IPS-18a (cell line): ENCODE measurements around the gene DERA.

Experiments
- H3K27ac ChIP-seq: one replicate; pipeline ENCODE4 v1.5.1; 2013; ENCODE audit warnings: low read length
- H3K27me3 ChIP-seq: one replicate; pipeline ENCODE4 v1.6.1; 2013; ENCODE audit warnings: mild to moderate bottlenecking, low read length; ENCODE audit not compliant: control insufficient read depth, insufficient read depth
- H3K36me3 ChIP-seq: one replicate; pipeline ENCODE4 v1.6.1; 2013; ENCODE audit warnings: low read depth, low read length; ENCODE audit not compliant: control insufficient read depth
- H3K4me1 ChIP-seq: one replicate; pipeline ENCODE4 v1.6.1; 2013; ENCODE audit warnings: low read depth, low read length; ENCODE audit not compliant: control insufficient read depth
- H3K4me3 ChIP-seq: one replicate; pipeline ENCODE4 v1.5.1; 2013; ENCODE audit warnings: low read length
- H3K9ac ChIP-seq: one replicate; pipeline ENCODE4 v1.6.1; 2013; ENCODE audit warnings: mild to moderate bottlenecking, low read length, moderate library complexity
- H3K9me3 ChIP-seq: one replicate; pipeline ENCODE4 v1.6.1; 2013; ENCODE audit warnings: low read depth, low read length; ENCODE audit not compliant: control insufficient read depth

The DERA gene

DNA sequence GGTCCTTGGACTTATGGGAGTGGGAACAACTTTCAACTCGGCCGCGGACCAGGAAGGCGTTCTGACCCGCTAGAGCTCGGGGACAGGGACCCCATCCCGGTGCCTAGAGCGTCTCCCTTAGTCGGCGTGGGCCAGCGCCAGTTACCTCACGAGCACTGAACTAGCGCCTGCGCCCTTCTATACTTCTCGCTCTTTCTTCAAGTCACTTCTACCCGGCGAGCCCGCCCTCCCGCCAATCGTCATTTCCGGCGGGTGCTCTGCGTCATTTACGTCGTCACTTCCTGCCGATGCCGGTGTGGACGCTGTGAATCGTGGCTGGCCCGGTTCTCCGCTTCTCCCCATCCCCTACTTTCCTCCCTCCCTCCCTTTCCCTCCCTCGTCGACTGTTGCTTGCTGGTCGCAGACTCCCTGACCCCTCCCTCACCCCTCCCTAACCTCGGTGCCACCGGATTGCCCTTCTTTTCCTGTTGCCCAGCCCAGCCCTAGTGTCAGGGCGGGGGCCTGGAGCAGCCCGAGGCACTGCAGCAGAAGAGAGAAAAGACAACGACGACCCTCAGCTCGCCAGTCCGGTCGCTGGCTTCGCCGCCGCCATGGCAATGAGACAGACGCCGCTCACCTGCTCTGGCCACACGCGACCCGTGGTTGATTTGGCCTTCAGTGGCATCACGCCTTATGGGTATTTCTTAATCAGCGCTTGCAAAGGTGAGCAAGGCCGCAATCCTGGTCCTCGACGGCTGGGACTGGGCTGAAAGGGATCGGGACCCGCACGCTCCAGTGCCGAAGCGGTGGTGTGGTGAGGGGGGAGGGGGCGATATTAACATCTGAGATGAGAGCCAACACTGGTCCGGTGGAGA, 28.8 kb upstream of the DERA start, which contains the start of gene STRAP:
Gene STRAP, plus strand, starts transcription at position 270 of the 854 bp plus-strand sequence. Its CDS starts 321 bp downstream, at position 591.
- Histone ChIP-seq H3K9me3 (no peaks in the 10 kb centered on the region), H3K27me3 (no peaks in the 10 kb centered on the region), H3K9ac (peak within 1 kb of the TSS; percentile 97), H3K4me3 (peak within 1 kb of the TSS; percentile 90), H3K4me1 (peaks cover 9% of the 10 kb centered on the region), H3K27ac (peak within 1 kb of the TSS; percentile 96), H3K36me3 (peaks cover 25% of the 10 kb centered on the region)

DNA sequence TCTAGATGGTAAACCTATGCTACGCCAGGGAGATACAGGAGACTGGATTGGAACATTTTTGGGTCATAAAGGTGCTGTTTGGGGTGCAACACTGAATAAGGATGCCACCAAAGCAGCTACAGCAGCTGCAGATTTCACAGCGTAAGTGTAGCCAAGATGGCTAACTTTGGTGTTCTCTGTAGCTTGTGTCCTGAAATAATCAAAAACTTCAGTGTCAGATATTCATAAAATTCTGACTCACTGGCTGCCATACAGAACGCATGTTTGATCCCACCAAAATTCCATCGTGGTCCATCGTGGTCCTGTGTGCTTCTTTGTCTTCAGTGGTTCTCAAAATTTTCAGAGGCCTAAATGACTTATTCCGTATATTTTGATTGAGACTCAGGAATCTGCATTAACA, 27.6 kb upstream of the DERA start:
- Histone ChIP-seq H3K9ac (peak overlapping the region; percentile 97), H3K9me3 (no peaks in the 10 kb centered on the region), H3K27ac (no peak overlapping the region), H3K4me3 (peak overlapping the region; percentile 90), H3K36me3 (peaks cover 28% of the 10 kb centered on the region), H3K4me1 (peaks cover 9% of the 10 kb centered on the region), H3K27me3 (no peaks in the 10 kb centered on the region)

DNA sequence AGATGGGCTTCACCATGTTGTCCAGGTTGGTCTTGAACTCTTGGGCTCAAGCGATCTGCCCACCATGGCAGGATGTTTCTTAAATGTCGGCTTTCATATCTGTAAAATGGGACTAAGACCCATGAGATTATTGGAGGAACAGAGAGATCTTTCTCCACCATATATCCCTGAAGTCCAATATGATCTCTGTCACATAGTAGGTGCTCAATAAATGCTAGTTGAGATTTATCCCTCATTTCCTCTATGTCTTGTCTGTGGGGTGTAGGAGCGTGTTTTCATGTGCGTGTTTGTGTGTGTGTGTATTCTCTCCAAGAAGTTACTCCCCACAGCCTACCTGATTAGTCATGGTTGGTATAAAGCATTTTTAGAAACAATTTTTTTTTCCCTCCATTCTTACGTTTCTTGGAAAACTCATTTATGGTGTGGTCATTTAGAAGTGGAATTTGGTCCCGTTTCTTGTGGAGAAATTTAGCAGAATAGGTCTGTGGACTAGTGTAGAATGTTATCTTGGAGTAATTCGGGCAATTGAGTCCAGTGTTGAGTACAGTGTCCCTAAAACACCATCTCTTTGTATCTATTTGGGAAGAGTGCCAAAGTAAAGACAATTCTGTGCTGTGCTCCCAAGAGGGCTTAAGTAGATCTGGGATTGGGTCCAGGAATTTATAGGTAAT, 24.6 kb upstream of the DERA start:
- H3K36me3 ChIP-seq = peaks cover 44% of the 10 kb centered on the region
- no peaks in the 10 kb centered on the region for H3K9me3 ChIP-seq
- H3K4me1 ChIP-seq = peaks cover 9% of the 10 kb centered on the region
- no peak overlapping the region for H3K4me3 ChIP-seq
- no peaks in the 10 kb centered on the region for H3K27me3 ChIP-seq
- no peak overlapping the region for H3K9ac ChIP-seq
- no peak overlapping the region for H3K27ac ChIP-seq

DNA sequence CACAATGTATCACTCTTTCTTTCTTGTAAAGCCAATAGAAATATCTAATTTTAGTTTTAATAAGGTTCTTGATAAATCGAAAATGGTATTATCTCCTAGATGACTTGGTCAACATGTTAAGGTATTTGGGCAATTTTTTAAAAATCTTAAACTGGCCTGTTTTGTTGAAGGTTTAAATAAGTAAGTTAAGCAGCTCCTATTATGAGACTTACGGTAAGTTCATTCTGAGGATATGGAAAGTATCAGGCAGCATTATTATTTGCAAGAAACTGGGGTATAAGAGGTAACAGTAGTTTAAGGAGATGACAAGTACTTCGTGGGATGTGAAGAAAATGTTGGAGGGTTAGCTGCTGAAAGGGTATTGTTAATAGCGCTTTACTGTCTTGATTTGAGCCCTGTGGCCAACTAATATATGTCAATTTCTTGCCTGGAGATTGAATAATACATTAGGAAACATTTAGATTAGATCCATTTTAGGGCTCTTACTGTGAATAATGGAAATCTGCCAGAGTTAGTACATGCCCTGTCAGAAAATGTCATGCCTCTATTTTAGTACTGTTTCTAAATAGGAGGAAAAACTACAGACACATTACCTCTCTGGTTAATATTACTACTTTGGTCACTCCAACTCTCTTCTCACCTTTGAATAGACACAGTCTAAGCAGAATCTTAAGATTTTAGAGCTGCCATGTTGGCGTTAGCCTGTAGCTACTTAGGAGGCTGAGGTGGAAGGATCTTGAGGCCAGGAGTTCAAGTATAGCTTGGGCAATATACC, 23.9 kb upstream of the DERA start:
- Histone ChIP-seq H3K27ac (no peak overlapping the region), H3K4me3 (no peak overlapping the region), H3K4me1 (peaks cover 9% of the 10 kb centered on the region), H3K9me3 (no peaks in the 10 kb centered on the region), H3K27me3 (no peaks in the 10 kb centered on the region), H3K9ac (no peak overlapping the region), H3K36me3 (peaks cover 50% of the 10 kb centered on the region)

DNA sequence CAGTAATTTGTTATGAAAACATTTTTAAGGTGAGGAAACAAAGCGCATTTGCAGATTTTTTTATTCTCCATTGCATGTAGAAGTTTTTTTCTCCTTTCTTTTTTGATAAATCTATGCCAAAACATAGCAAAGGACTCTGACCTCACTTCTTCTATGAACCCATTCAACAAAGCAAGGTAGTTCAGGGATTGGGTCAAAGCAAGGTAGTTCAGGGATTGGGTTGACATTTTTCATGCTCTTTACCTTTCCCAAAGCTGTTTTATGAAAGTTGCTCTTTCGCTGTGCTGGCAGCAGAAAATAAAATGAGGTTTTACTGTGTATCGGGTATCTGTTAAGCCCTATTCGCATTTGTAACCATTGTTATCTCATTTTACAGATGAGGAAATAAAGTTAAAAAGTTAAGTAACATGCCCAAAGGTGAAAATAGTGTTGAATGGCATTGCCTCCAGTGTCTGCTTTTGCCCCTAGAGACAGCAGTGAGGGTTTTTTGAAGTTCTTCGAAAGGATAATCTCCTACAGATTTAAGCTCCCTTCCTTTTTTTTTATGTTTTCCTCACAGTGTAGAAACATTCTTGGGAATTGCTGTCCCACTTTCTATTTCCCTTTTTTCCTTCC, 18.4 kb upstream of the DERA start:
- Histone ChIP-seq H3K4me1 (no peaks in the 10 kb centered on the region), H3K9me3 (no peaks in the 10 kb centered on the region), H3K9ac (no peak overlapping the region), H3K36me3 (peaks cover 65% of the 10 kb centered on the region), H3K4me3 (no peak overlapping the region), H3K27ac (no peak overlapping the region), H3K27me3 (no peaks in the 10 kb centered on the region)

DNA sequence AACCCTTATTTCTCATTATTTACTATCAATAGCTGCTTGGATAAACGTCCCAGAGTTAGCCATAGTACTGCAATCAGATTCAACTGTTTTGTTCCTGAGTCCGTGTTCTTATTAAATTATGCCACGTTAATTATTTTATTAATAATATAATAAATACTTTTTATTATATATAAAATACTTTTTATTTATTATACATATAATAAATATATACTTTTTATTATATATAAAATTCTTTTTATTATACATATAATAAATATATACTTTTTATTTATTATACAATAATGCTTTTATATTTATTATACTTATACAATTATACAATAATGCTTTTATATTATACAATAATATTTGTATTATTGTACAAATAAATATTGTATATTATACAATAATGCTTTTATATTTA, 17.9 kb upstream of the DERA start:
- H3K27me3 ChIP-seq = no peaks in the 10 kb centered on the region
- peaks cover 69% of the 10 kb centered on the region for H3K36me3 ChIP-seq
- H3K4me1 ChIP-seq = no peaks in the 10 kb centered on the region
- H3K4me3 ChIP-seq = no peak overlapping the region
- H3K9ac ChIP-seq = no peak overlapping the region
- H3K27ac ChIP-seq = no peak overlapping the region
- H3K9me3 ChIP-seq = no peaks in the 10 kb centered on the region

DNA sequence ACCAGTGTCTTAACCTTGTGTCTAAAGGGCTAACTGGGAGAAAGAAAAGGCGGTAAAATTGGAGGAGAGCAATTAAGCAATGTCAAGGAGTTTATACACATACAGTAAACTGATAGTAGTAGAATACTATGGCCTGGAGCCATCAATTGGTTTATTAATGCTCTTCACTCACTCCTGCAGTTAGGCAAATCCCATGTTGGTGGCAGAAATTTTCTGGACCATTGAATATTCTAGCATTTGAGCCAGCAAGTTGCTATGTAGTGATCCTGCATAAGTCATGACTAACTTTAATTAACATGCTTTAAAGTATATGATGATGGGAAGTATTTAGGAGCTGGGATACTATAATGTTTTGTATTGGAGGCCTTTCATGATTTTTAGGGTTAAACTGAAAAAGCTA, 14.3 kb upstream of the DERA start:
- H3K36me3 ChIP-seq = peaks cover 84% of the 10 kb centered on the region
- H3K27ac ChIP-seq = no peak overlapping the region
- H3K9me3 ChIP-seq = no peaks in the 10 kb centered on the region

DNA sequence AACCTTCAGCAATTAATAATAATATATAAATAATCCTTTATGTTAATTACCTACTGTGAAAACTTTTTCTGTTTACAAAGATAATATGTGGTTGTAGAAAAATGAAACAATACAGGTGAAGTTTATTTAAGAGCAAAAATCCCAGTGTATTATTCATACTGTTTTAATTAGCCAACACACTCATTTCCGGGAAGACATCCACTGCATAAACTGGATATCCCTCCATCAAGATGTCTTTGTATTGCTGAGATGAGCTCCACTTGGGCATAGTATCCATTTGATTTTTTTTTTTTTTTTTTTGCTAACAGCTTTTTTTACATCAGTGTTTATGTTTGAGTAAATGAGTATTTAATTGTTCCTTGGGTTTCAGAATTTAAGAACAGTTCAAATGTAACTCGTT, 13.7 kb upstream of the DERA start:
- Histone ChIP-seq H3K9ac (no peak overlapping the region), H3K36me3 (peaks cover 87% of the 10 kb centered on the region), H3K4me3 (no peak overlapping the region), H3K4me1 (no peaks in the 10 kb centered on the region), H3K27ac (no peak overlapping the region), H3K27me3 (no peaks in the 10 kb centered on the region), H3K9me3 (no peaks in the 10 kb centered on the region)

More for the DNA sequence above, 14.3 kb upstream of the DERA start:
- H3K4me3 ChIP-seq = no peak overlapping the region
- no peak overlapping the region for H3K9ac ChIP-seq
- H3K4me1 ChIP-seq = no peaks in the 10 kb centered on the region
- no peaks in the 10 kb centered on the region for H3K27me3 ChIP-seq

DNA sequence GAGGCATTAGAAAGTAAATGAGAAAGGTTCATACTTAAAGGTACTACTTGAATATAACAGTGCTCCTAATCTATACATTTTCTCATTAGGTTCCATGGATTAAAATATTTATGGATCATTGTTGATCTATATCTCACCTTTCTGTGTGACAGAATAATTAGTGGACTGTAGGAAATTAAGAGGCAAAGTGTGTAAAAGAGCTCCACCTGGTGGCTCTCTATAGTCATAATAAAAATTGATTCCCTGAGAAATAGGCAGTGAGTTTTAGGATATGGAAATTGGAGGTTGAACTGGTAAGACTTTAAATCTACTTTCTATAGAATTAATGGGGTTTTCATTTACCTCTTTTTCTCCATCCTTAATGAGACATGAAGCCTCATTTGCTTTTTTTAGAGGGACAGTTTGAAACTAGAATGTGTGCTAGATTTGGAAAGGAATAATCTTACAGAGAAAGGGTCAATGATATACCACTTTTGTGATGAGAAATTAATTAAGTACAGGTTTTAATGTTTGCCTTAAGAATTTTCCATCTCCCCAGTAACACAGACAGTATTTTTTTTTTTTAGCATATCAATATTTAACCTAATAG, 11.8 kb upstream of the DERA start:
- H3K27me3 ChIP-seq = no peaks in the 10 kb centered on the region
- H3K36me3 ChIP-seq = peaks cover 91% of the 10 kb centered on the region

DNA sequence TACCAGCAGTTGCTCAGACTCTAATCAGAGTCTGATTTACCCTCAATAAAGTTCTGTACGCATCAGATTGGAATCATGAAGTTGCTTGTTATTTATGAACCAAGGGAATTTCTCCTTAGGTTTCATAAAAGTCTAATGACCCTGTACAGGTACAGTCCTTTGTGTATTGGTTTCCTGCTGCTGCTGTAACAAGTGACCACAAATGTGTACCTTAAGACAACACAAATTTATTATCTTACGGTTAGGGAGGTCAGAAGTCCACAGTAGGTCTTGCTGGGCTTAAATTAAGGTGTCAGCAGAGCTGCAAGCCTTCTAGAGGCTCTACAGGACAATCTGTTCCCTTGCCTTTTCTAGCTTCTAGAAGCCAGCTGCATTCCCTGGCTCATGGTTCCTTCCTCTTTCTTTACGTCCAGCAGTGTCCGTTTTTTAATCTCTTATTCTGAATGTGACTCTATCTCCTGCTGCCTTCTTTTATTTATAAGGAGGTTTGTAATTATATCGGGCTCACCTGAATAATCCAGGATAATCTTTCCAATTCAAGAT, 6.7 kb upstream of the DERA start:
- Histone ChIP-seq H3K4me3 (no peak overlapping the region), H3K27ac (no peak overlapping the region), H3K9me3 (no peaks in the 10 kb centered on the region), H3K9ac (no peak overlapping the region), H3K36me3 (peaks cover 49% of the 10 kb centered on the region), H3K27me3 (no peaks in the 10 kb centered on the region), H3K4me1 (no peaks in the 10 kb centered on the region)

More for the DNA sequence above, 11.8 kb upstream of the DERA start:
- H3K4me1 ChIP-seq = no peaks in the 10 kb centered on the region
- H3K9me3 ChIP-seq = no peaks in the 10 kb centered on the region
- H3K9ac ChIP-seq = no peak overlapping the region
- H3K27ac ChIP-seq = no peak overlapping the region
- H3K4me3 ChIP-seq = no peak overlapping the region
